Endothelial cell of coronary artery (primary cell): Measurements from ENCODE around the gene TP53INP2. TPM values are rescaled to one million over a fixed set of nuclear protein-coding genes. Genes with fewer than 3 reads are reported as not detected.

Source experiments
- total RNA-seq: library from RNA; depleted of rRNA; stranded (reverse); fragments of >200 nt; gene quantifications from 2 replicates; pipeline ENCODE4 v1.2.3, GENCODE V29; 2014

Gene TP53INP2, protein sequence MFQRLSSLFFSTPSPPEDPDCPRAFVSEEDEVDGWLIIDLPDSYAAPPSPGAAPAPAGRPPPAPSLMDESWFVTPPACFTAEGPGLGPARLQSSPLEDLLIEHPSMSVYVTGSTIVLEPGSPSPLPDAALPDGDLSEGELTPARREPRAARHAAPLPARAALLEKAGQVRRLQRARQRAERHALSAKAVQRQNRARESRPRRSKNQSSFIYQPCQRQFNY
- 2.5 and 3.1 TPM in 2 replicates for total RNA-seq

DNA sequence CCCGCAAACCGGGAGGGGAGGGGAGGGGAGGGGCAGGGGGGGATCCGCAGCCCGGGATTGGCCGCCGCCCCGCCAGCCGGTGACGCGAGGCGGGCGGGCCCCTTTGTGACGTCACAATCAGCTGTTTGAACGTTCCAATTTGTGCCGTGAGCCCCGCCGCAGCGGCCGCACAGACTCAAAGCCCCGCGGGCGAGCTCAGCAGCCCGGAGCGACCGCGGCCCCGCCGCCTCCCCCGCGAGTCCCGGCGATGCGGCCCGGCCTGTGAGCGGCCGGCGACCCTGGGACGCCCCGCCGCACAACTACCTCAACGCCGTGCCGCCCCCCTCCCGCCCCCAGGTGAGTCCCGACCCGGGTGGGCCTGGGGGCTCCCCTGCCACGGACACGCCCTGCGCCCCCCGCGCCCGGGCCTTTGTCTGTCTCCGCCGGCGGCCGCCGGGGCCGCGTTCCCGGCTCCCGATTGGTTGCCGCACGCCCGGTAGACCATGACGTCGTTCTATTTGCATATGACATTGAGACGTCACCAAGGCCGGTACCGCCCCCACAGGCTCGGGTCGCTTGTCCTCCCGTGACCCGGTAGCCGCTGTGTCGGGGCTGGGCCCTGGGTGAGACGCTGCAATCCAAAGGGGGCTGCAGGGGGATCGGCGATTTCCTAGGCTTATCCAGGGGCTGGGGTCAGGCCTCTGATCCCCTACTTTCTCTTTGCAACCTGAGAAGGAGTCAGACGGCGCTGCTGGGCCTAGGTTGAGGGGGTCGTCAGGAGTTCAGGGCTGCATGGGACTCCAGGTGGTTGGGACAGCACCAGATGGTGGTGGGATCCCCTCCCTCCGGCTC lies at the start of gene TP53INP2:
TP53INP2 (plus strand) TSS at position 168 of the 831 bp plus-strand sequence. CDS start 4,396 bp downstream, outside the sequence.

GRCh38 chr20:34676642-34677373 lies 27.3 kb upstream of the TP53INP2 start, which contains the start of gene PIGU:
PIGU (minus strand) TSS chr20:34677092; CDS start chr20:34677085, 7 bp downstream.

Other genes starting within 250 kb of the TP53INP2 start
- gene DYNLRB1, start 187.9 kb upstream of the TP53INP2 start, total RNA-seq: 46.1 and 59.9 TPM in 2 replicates
- gene MAP1LC3A, start 145.6 kb upstream of the TP53INP2 start, total RNA-seq: 14.9 and 19.2 TPM in 2 replicates
- gene PIGU, start 27.3 kb upstream of the TP53INP2 start, total RNA-seq: 6.4 and 6.5 TPM in 2 replicates
- gene NCOA6, start 121.3 kb downstream of the TP53INP2 start, total RNA-seq: 3.8 and 5.4 TPM in 2 replicates
- 1.2 and 5.1 TPM in 2 replicates for gene GGT7, start 168.5 kb downstream of the TP53INP2 start, total RNA-seq
- gene ACSS2, start 172.3 kb downstream of the TP53INP2 start, total RNA-seq: 25.3 and 38.5 TPM in 2 replicates